CD4-positive, CD25-positive, alpha-beta regulatory T cell (primary cell): ENCODE data around the gene UBQLN1. TPM values are rescaled to one million over a fixed set of nuclear protein-coding genes. Genes with fewer than 3 reads are reported as not detected.

Source experiments
- ATAC-seq, 2 donors: fragments of 150-1000 bp; cut with Tn5 transposase; one replicate each; pipeline ENCODE4 v1.10.0; 2021; ENCODE audit warnings: low read depth in 2 of 2, moderate number of reproducible peaks in 2 of 2, moderate library complexity in 1 of 2
- DNase-seq, 3 donors: peaks; one replicate each; pipeline versions ENCODE4 v3.0.0 to v3.0.0-alpha.2; 2012 to 2022; ENCODE audit warnings: mixed read lengths in 1 of 3
- H3K27ac ChIP-seq: one replicate; pipeline ENCODE4 v1.7.0; 2013; ENCODE audit warnings: mild to moderate bottlenecking, low read length; ENCODE audit not compliant: insufficient read depth, poor library complexity, severe bottlenecking
- H3K27me3 ChIP-seq: one replicate; pipeline ENCODE4 v1.7.0; 2013; ENCODE audit warnings: low read length; ENCODE audit not compliant: control insufficient read depth, insufficient read depth
- H3K36me3 ChIP-seq: one replicate; pipeline ENCODE4 v1.7.0; 2013; ENCODE audit warnings: mild to moderate bottlenecking, low read length, moderate library complexity; ENCODE audit not compliant: control insufficient read depth, insufficient read depth
- H3K4me1 ChIP-seq: 2 replicates; pipeline ENCODE4 v1.7.0; 2013; ENCODE audit warnings: mild to moderate bottlenecking, low read length; ENCODE audit not compliant: insufficient read depth, control insufficient read depth, poor library complexity, severe bottlenecking
- H3K4me3 ChIP-seq: one replicate; pipeline ENCODE4 v1.7.0; 2013; ENCODE audit warnings: low read depth, mild to moderate bottlenecking, low read length, moderate library complexity
- H3K9me3 ChIP-seq, 2 experiments: 1 replicate in 1 of 2; 2 replicates in 1 of 2; pipeline ENCODE4 v1.7.0; 2013; ENCODE audit warnings: low read length in 2 of 2, mild to moderate bottlenecking in 1 of 2, moderate library complexity in 1 of 2; ENCODE audit not compliant: control insufficient read depth in 2 of 2
- H3K27ac Mint-ChIP-seq, 3 donors: one replicate each; pipeline ENCODE4 v1.8.0; 2020 to 2022; ENCODE audit warnings: mild to moderate bottlenecking in 3 of 3, mixed read lengths in 3 of 3, moderate library complexity in 2 of 3
- H3K27me3 Mint-ChIP-seq: one replicate; pipeline ENCODE4 v1.8.0; 2022; ENCODE audit warnings: mild to moderate bottlenecking, mixed read lengths
- H3K36me3 Mint-ChIP-seq: one replicate; pipeline ENCODE4 v1.8.0; 2020; ENCODE audit warnings: mixed read lengths
- H3K4me1 Mint-ChIP-seq, 4 donors: one replicate each; pipeline ENCODE4 v1.8.0; 2020 to 2022; ENCODE audit warnings: mixed read lengths in 4 of 4, mild to moderate bottlenecking in 1 of 4
- H3K4me3 Mint-ChIP-seq, 4 donors: one replicate each; pipeline ENCODE4 v1.8.0; 2020 to 2022; ENCODE audit warnings: mild to moderate bottlenecking in 4 of 4, mixed read lengths in 4 of 4, moderate library complexity in 3 of 4
- H3K9me3 Mint-ChIP-seq, 7 donors: one replicate each; pipeline ENCODE4 v1.8.0; 2020 to 2022; ENCODE audit warnings: mixed read lengths in 7 of 7, mild to moderate bottlenecking in 3 of 7, moderate library complexity in 2 of 7
- polyA plus RNA-seq, 4 donors: library from polyadenylated mRNA; unstranded; fragments of 300-500 nt; fragmentation: Illumina TruSeq; gene quantifications; one replicate each; pipeline ENCODE4 v1.2.3, GENCODE V29; 2021
- total RNA-seq: library from RNA; stranded (reverse); gene quantifications from one replicate; pipeline ENCODE4 v1.2.3, GENCODE V29; 2022

Gene UBQLN1
- total and polyA plus RNA-seq, 5 donors from 2014 or later = 70.0 to 141 (median 78.1) TPM

- Histone ChIP-seq H3K27ac (no peak overlapping the region), H3K27me3 (no peaks in the 10 kb centered on the region), H3K4me3 (peak overlapping the region; percentile 49), H3K4me1 (peaks cover 49% of the 10 kb centered on the region), H3K36me3 (peaks cover 8% of the 10 kb centered on the region), H3K9me3 (no peaks in the 10 kb centered on the region)
- Mint-ChIP-seq H3K27ac (peak overlapping the region in 2 of 3 donors; percentile 31 to 74), H3K27me3 (no peaks in the 10 kb centered on the region), H3K4me1 (peaks cover 46 to 82% (median 66%) of the 10 kb centered on the region in 4 donors), H3K9me3 (no peaks in the 10 kb centered on the region), H3K4me3 (peak overlapping the region; percentile 8 to 43 (median 30)), H3K36me3 (peaks cover 4% of the 10 kb centered on the region)
- no peak for ATAC-seq
- no peak for DNase-seq
Observed at GRCh38 chr9:83688921-83689320, 18.8 kb downstream of the UBQLN1 start.

DNA sequence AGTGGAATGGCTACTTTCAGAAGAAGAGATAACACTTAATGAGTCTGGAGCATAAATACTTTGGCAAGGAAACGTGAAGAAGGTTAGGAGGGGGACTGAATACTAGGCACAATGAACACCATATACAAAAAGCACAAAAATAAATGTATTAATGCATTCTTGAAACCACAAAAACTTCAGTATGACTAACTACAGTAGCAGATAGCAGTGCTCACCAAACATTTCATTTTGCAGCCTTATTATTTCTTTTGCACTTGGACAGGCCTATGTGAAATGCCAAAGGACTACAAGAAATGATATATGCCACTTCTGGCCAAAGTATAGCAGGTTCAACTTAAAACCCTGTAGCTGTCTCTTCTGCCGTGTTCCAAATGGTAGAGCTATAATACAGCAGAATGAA lies 26.3 kb downstream of the UBQLN1 start:
- Histone ChIP-seq H3K4me3 (no peak overlapping the region), H3K27me3 (no peaks in the 10 kb centered on the region), H3K27ac (no peak overlapping the region), H3K9me3 (no peaks in the 10 kb centered on the region), H3K36me3 (peaks cover 61% of the 10 kb centered on the region), H3K4me1 (peaks cover 1% of the 10 kb centered on the region)
- DNase-seq (no peak), ATAC-seq (no peak)
- Mint-ChIP-seq H3K27me3 (no peaks in the 10 kb centered on the region), H3K9me3 (no peaks in the 10 kb centered on the region), H3K27ac (peak overlapping the region in 1 of 3 donors; percentile 69), H3K36me3 (peaks cover 35% of the 10 kb centered on the region), H3K4me3 (no peak overlapping the region), H3K4me1 (peaks cover 28 to 41% (median 31%) of the 10 kb centered on the region in 4 donors)

DNA sequence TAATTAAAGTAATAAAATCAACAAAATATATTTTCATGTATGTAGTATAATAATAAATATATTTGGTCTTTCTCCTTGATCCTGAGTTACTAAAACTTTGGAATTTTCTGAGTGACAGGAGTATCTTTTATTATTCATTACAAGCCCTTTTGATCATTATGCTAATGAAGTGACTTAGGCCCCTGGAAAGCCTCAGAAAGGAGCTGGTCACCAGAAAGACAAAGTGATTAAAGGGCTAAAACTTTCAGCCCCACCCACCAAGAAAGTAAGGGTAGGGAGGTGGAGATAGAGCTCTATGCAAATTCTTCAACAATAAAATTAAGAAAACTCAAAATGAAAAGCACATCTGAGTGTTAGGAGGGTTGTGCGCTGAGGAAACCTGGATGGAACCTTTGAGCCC lies 27.5 kb downstream of the UBQLN1 start:
- H3K27me3 Mint-ChIP-seq = no peaks in the 10 kb centered on the region
- no peaks in the 10 kb centered on the region for H3K9me3 Mint-ChIP-seq
- H3K36me3 Mint-ChIP-seq = peaks cover 39% of the 10 kb centered on the region
- Histone ChIP-seq H3K4me3 (no peak overlapping the region), H3K9me3 (no peaks in the 10 kb centered on the region), H3K27ac (no peak overlapping the region), H3K4me1 (no peaks in the 10 kb centered on the region), H3K36me3 (peaks cover 69% of the 10 kb centered on the region), H3K27me3 (no peaks in the 10 kb centered on the region)
- DNase-seq = no peak
- no peak overlapping the region for H3K4me3 Mint-ChIP-seq
- H3K27ac Mint-ChIP-seq = peak overlapping the region in 1 of 3 donors; percentile 69
- ATAC-seq = no peak
- peaks cover 22 to 34% (median 28%) of the 10 kb centered on the region in 4 donors for H3K4me1 Mint-ChIP-seq

- H3K9me3 Mint-ChIP-seq = no peaks in the 10 kb centered on the region
- peak overlapping the region in 1 of 3 donors; percentile 75 for H3K27ac Mint-ChIP-seq
- H3K4me3 ChIP-seq = no peak overlapping the region
- H3K4me1 Mint-ChIP-seq = peaks cover 17 to 35% (median 31%) of the 10 kb centered on the region in 4 donors
- H3K9me3 ChIP-seq = no peaks in the 10 kb centered on the region
- no peak overlapping the region for H3K4me3 Mint-ChIP-seq
- ATAC-seq = no peak
- peaks cover 81% of the 10 kb centered on the region for H3K36me3 ChIP-seq
- DNase-seq = no peak
- H3K36me3 Mint-ChIP-seq = peaks cover 43% of the 10 kb centered on the region
- H3K4me1 ChIP-seq = no peaks in the 10 kb centered on the region
- no peaks in the 10 kb centered on the region for H3K27me3 ChIP-seq
- H3K27ac ChIP-seq = no peak overlapping the region
- no peaks in the 10 kb centered on the region for H3K27me3 Mint-ChIP-seq
Observed at GRCh38 chr9:83677596-83677995, 30.2 kb downstream of the UBQLN1 start.

- DNase-seq (no peak), ATAC-seq (no peak)
- Histone ChIP-seq H3K27ac (no peak overlapping the region), H3K27me3 (no peaks in the 10 kb centered on the region), H3K4me1 (no peaks in the 10 kb centered on the region), H3K4me3 (no peak overlapping the region), H3K9me3 (no peaks in the 10 kb centered on the region), H3K36me3 (peaks cover 81% of the 10 kb centered on the region)
- H3K4me3 Mint-ChIP-seq = no peak overlapping the region
- H3K27ac Mint-ChIP-seq = peak overlapping the region in 1 of 3 donors; percentile 26
- H3K4me1 Mint-ChIP-seq = peaks cover 13 to 28% (median 18%) of the 10 kb centered on the region in 4 donors
- no peaks in the 10 kb centered on the region for H3K9me3 Mint-ChIP-seq
- peaks cover 43% of the 10 kb centered on the region for H3K36me3 Mint-ChIP-seq
- H3K27me3 Mint-ChIP-seq = no peaks in the 10 kb centered on the region
Observed at GRCh38 chr9:83675466-83675865, 32.3 kb downstream of the UBQLN1 start.

DNA sequence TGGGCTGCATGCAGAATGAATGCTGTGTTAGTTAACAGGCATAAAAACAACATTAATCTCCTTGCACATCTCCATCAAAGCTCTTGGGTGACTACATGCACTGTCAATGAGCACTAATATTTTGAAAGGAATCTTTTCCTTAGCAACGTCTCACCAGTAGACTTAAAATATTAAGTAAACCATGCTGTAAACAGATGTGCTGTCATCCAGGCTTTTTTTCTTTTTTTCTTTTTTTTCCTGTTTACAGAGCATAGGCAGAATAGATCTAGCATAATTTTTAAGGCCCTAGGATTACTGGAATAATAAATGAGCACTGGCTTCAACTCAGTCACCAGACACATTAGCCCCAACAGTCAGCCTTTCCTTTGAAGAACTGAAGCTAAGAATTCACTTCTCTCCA lies 36.3 kb downstream of the UBQLN1 start:
- H3K9me3 ChIP-seq = no peaks in the 10 kb centered on the region
- no peak overlapping the region for H3K27ac ChIP-seq
- no peaks in the 10 kb centered on the region for H3K4me1 ChIP-seq
- H3K36me3 Mint-ChIP-seq = peaks cover 48% of the 10 kb centered on the region
- ATAC-seq = no peak
- peaks cover 11 to 31% (median 17%) of the 10 kb centered on the region in 4 donors for H3K4me1 Mint-ChIP-seq
- no peaks in the 10 kb centered on the region for H3K27me3 Mint-ChIP-seq
- H3K4me3 Mint-ChIP-seq = no peak overlapping the region
- peaks cover 80% of the 10 kb centered on the region for H3K36me3 ChIP-seq
- no peaks in the 10 kb centered on the region for H3K9me3 Mint-ChIP-seq
- H3K4me3 ChIP-seq = no peak overlapping the region
- DNase-seq = no peak
- H3K27me3 ChIP-seq = no peaks in the 10 kb centered on the region
- peak overlapping the region in 2 of 3 donors; percentile 33 to 52 for H3K27ac Mint-ChIP-seq

DNA sequence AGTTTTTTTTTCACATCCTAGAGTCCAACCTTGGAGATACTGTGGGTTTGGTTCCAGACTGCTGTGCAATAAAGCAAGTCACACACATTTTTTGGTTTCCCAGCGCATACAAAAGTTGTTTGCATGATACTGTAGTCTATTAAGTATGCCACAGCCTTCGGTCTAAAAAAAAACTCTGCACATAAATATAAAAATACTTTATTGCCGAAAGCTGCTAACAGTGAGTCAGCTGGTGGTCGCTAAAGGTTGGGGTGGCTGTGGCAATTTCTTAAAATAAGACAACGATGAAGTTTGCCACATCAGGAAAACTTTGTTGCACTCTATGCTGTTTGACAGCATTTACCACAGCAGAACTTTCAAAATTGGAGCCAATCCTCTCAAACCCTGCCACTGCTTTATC lies 37.4 kb downstream of the UBQLN1 start:
- Histone ChIP-seq H3K4me1 (no peaks in the 10 kb centered on the region), H3K27ac (no peak overlapping the region), H3K9me3 (no peaks in the 10 kb centered on the region), H3K36me3 (peaks cover 81% of the 10 kb centered on the region), H3K4me3 (no peak overlapping the region), H3K27me3 (no peaks in the 10 kb centered on the region)
- Mint-ChIP-seq H3K27me3 (no peaks in the 10 kb centered on the region), H3K9me3 (no peaks in the 10 kb centered on the region), H3K4me1 (peaks cover 11 to 33% (median 19%) of the 10 kb centered on the region in 4 donors), H3K36me3 (peaks cover 57% of the 10 kb centered on the region), H3K27ac (peak overlapping the region in 1 of 3 donors; percentile 51), H3K4me3 (no peak overlapping the region)
- no peak for ATAC-seq
- no peak for DNase-seq

DNA sequence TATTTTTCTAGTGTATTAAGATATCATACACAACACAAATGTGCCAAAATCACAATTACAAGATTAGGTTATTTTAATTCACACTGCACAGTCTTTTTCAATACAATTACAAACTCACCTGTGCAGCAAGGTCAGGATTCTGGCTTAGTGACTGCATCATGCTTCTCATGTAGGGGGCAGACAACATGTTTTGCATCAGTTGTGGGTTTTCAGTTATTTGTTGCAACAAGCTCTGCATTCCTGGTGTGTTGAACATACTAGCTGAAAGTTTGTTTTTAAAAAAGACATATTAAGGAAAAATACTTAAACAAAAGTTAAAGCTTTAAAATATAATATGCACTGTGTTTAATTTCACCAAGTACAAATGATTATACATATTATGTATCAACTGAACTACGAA lies 38.7 kb downstream of the UBQLN1 start:
- Histone ChIP-seq H3K36me3 (peaks cover 86% of the 10 kb centered on the region), H3K27ac (no peak overlapping the region), H3K4me1 (no peaks in the 10 kb centered on the region), H3K4me3 (no peak overlapping the region), H3K9me3 (no peaks in the 10 kb centered on the region), H3K27me3 (no peaks in the 10 kb centered on the region)
- Mint-ChIP-seq H3K4me1 (peaks cover 12 to 28% (median 17%) of the 10 kb centered on the region in 4 donors), H3K4me3 (no peak overlapping the region), H3K27ac (no peak overlapping the region), H3K9me3 (no peaks in the 10 kb centered on the region), H3K36me3 (peaks cover 52% of the 10 kb centered on the region), H3K27me3 (no peaks in the 10 kb centered on the region)
- ATAC-seq (no peak), DNase-seq (no peak)
